T47D (cell line): Measurements from ENCODE around the gene SLC35D2.
"Not testable (repeated sequence)": the region's sequence is repeated elsewhere in the genome, so short reads cannot be mapped to it uniquely, and the experiment has no call there.

Experiments
- DNase-seq, 2 experiments: peaks; one replicate each; pipeline versions ENCODE4 v3.0.0 to v3.0.0-alpha.2; 2011 to 2012; ENCODE audit warnings: low read depth in 1 of 2, low spot score in 1 of 2
- JUND ChIP-seq: IDR thresholded peaks from 2 replicates; pipeline ENCODE4 v1.6.1; 2012; ENCODE audit warnings: low read depth
- in situ Hi-C: cut with HindIII; loops from 2 replicates; pipeline ENCODE4 v1.10.0; 2016; ENCODE audit warnings: low sequenced_read_pairs, low pct_unique_long_range_greater_than_20kb

The SLC35D2 gene

DNA sequence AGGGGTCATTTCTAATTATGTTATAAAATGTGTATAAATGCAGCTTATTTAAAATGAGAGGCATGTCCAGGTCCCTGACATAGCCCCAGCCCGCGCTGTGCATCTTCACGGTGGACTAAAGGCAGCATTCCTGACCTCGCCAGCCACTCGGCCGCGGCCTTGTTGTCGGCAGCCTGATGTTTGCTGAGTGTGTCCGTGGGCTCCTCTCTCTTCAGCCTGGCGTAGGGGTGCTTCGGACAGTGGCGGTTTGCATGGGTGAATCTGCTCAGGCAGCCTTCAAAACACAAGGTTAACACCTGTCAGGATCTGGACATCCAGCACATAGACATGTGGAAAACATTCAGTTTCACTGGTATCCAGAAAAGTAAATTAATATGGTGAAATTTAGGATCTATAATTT is 8.8 kb upstream of the SLC35D2 start:
- in situ Hi-C loops = no loop called here
- no peak for TF ChIP-seq JUND
- no peak for DNase-seq

DNA sequence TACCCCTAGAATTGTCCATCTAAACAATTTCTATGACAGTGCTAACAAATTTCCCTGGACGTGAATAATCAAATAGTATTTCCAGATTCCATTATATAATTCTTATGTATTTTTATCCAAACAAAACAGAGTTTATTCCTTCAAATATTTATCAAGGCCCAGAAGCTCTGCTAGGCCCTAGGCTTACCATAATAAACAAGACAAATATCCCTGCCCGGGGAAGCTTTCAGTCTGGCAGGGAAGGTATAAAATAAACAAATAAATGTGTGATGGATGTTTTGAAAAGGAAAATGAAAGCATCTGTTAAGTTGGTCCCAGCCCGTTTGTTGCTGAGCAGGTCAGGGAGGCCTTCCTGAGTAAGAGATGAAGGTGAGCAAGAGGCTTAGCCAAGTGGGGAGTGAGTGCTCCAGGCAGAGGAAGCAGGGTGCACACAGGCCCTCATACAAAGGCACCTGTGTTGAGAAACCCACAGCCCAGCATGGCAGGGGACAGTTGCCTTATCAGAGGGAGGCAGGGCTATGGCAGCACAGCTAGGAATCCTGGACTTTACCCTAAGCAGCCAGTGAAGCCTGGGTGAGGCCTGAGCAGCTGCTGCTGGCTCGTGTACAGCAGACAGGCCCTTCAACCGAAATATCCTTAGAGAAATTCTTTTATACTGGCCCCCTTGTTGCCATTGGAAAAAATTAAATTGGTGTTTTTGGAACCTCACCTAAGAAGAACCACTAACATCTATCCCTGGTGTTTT is 7.7 kb upstream of the SLC35D2 start:
- in situ Hi-C loops = no loop called here
- no peak for DNase-seq
- no peak for TF ChIP-seq JUND

DNA sequence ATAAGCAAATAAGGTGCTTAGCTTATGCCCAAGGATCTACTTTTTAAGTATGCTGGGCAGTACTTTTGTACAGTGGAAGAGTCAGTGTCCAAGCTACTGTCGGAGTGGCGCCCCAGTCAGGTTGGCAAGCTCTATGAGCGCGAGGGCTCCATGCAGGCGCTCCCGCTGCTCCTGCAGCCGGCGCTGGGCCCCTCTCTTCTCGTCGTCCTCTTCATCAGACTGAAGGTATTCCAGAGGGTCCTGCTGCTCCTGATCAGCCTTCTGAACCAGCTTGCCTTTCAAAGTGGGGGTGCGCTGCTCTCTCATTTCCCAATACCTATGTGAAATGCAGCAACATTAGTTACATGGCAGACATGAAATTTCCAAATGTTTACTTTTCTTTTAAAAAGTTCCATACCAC is 4.6 kb upstream of the SLC35D2 start:
- in situ Hi-C loops = no loop called here
- no peak for TF ChIP-seq JUND
- DNase-seq = no peak

DNA sequence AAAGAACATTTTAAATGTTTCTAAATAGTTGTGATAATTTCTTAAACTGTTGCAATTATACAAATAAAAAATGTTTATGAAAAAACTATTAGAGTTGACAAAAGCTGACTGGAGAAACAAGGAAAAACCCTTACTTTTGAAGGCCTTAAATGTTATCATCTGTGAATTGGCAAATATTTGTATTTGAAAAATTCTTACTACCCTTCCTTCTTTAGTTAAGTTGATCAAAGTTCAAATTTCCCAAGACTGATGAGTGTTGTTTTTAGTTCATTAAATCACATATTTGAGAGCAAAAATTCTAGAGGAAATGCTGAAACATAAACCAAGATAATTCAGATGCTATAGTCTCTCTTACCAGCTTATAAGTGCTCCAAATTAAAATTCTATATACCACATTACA is 2.6 kb upstream of the SLC35D2 start:
- in situ Hi-C loops = no loop called here
- TF ChIP-seq JUND = no peak
- no peak for DNase-seq

DNA sequence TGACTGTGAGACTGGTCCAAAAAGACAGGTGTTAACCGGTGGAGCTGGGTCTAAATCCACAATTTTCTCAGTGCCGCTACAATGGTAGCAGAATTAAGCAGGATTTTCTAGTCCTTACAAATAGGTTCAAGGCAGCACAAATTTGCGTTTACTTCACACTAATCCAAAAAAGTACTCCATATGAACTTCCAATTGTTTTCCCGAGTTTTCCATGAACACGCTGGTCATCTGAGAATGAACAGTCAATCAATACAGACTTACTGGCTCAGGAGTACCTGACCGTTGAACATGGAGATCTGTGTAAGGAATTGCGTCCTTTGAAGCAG is 709 bp downstream of the SLC35D2 start:
- DNase-seq = no peak
- in situ Hi-C loops = no loop called here
- no peak for TF ChIP-seq JUND

DNA sequence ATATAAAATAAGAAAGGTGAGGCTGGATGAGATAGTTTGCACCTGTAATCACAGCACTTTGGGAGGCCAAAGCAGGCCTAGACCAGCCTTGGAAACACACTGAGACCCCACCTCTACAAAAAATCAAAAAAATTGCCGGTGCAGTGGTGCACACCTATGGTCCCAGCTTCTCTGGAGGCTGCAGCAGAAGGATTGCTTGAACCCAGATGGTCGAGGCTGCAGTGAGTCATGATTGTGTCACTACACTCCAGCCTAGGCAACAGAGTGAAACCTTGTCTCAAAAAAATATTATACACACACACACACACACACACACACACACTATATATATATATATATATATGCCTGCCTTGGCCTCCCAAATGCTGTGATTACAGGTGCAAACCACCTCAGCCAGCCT is 1.3 kb downstream of the SLC35D2 start:
- in situ Hi-C loops = no loop called here
- TF ChIP-seq JUND = no peak
- DNase-seq = no peak

DNA sequence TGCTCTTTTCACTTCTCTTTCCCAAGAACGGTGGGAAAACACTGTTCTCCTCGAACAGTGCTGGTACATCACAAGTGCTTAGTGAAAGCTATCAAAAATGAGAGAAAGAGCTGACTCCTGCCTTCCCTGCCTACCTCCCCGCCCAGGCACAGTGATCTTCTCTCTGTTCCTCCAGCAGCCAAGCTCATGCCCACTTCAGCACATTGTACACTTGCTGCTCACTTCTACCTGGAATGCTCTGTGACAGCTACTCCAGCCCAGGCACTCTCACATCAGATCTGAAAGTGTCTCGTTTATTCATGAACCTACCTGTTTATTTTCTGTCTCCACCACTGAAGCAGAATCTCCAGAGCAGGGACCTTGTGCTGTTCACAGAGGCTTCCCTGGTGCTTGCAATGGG is 1.8 kb downstream of the SLC35D2 start:
- TF ChIP-seq JUND = no peak
- no peak for DNase-seq
- in situ Hi-C loops = no loop called here

DNA sequence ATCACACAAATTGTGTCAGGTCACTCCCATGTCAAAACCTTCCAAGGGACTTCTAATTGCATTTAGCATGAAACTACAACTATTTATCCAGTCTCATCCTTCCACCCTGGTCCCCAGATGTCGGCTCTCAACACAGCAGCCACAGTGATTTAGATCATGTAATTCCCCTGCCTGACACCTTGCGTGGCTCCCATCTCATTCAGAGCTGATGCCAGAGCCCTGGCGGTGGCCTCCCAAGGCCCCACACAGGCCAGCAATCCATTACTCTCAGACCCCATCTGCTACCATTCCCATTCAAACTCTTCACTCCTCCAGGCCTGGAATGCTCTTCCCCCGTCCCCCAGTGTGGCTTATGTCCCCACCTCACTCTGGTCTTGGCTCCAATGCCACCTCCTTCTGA is 2.4 kb downstream of the SLC35D2 start:
- no peak for TF ChIP-seq JUND
- in situ Hi-C loops = no loop called here
- no peak for DNase-seq

DNA sequence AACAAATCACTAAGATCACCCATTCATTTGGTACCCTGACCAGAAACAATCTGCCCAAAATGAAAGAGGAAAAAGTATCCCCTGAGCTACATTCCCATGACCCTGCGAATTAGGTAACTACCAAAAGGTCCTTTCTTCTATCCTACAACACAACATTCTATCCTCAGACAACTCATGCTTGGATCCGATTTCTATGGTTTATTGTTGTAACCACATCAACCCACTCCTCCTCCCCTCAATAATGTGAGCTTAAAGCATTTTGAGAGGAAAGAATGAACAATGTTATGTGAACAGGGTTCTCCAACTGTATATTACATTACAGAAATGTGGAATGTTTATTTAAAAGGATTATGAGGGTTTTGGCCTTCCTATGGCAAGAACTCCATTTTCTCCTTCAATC is 4.0 kb downstream of the SLC35D2 start:
- no peak for DNase-seq
- no peak for TF ChIP-seq JUND
- in situ Hi-C loops = no loop called here

DNA sequence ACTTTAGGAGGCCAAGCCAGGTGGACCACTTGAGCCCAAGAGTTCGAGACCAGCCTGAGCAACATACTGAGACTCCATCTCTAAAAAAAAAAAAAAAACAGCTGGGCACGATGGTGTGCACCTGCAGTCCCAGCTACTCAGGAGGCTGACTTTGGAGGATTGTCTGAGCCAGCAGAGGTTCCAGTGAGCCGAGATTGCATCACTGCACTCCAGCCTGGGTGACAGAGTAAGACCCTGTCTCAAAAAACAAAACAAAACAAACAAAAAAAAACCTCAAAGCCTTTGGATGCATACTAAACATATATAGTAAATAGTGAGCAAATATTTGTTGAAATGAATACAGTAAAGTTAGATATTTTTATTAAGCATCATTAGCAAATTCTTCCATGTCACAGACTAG is 5.3 kb downstream of the SLC35D2 start:
- in situ Hi-C loops = no loop called here
- no peak for DNase-seq
- TF ChIP-seq JUND = no peak

DNA sequence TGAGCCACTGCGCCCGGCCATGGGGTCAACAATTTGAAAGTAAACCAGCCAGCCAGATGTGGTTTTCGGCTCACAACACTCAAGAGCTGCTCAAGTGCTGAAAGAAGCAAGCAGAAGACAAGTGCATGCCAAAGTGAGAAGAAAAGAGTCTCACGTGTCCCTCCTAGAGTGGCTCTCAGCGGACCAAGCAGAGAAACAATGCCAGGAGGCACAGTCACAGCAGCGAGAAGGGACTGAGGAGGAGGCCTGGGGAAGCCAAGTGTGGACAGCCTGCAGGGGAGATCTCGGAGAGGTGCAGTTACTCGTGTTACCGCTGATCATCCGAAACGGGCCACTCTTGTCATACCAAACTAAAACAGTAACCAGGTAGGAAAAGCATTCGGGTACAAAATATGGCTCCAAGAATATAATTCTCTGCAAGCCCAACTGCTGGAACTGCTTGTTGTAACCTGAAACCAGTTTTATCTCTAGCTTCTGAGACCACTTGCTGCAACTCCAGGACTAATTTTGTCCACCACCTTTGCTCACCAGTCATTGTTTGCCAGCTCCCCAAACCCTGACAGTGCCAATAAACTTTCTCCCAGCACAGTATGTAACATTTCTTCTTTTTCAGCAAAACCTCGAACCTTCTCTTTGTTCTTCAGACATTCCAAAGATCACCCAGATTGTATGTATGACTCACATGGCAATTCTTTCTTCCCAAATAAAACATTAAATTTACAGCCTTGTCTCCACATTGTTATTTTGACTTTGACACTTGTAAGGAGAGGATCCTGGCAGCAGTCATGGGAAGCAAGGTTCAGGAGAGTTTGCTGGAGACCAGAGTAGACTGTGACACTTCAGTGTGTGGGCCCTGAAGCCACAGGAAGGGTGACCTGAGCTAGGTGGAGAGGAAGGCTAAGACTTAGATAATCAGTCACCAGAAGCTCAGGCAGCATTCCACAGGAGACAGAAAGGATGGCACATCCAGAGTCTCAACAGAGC is 6.3 kb downstream of the SLC35D2 start:
- TF ChIP-seq JUND = no peak
- in situ Hi-C loops = no loop called here
- peak in 1 of 2 experiments; percentile 28 for DNase-seq

DNA sequence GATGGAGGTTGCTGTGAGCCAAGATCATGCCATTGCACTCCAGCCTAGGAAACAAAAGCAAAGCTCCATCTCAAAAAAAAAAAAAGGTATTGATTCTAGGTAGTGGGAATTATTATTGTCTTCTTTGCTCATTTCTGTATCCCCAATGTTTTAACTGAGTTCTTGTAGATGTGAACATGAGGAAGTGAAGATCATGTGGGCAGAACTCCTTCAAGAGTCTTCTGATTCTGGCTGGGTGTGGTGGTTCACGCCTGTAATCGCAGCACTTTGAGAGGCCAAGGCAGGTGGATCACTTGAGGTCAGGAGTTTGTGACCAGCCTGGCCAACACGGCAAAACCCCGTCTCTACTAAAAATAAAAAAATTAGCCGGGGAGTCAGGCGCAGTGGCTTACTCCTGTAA is 8.0 kb downstream of the SLC35D2 start:
- DNase-seq, in situ Hi-C loops: not testable (repeated sequence)

DNA sequence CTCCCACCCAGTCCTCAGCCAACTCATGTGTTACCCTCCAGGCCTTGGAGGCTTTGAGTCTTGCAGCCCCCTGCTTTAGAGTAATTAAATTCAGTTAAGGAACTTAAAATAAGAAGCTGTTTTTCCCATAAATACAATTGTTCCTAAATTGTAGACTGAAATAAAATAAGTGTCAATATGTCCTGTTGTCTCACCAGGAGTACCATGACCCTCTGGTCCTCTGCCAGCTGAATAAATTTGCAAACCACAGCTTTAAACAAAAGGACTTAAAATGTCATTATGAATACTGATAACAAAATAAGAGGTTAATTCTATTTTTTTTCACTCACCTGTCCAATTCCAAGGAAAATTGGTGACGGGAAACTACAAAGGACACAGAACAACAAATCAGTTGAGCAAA is 15.6 kb downstream of the SLC35D2 start:
- no peak for TF ChIP-seq JUND
- no peak for DNase-seq
- in situ Hi-C loops = no loop called here
